Activated T-helper 1 cell treated with Interleukin-2 at 50 U/mL for 16 hours (primary cell): ENCODE measurements around the gene KIF13A.
"Not testable (repeated sequence)": the region's sequence is repeated elsewhere in the genome, so short reads cannot be mapped to it uniquely, and the experiment has no call there.

Source experiments
- DNase-seq: peaks from one replicate; pipeline ENCODE4 v3.0.0-alpha.2; 2020; ENCODE audit warnings: low read depth

The KIF13A gene

GRCh38 chr6:17899491-17899890, 87.9 kb downstream of the KIF13A start:
- no peak for DNase-seq

GRCh38 chr6:17897681-17898080, 89.8 kb downstream of the KIF13A start:
- DNase-seq: no peak

- no peak for DNase-seq
Observed at GRCh38 chr6:17894905-17895304, 92.5 kb downstream of the KIF13A start.

GRCh38 chr6:17894191-17894590, 93.2 kb downstream of the KIF13A start:
- DNase-seq: no peak

- no peak for DNase-seq
Observed at GRCh38 chr6:17892097-17892686, 95.2 kb downstream of the KIF13A start.

- DNase-seq: no peak
Observed at GRCh38 chr6:17890309-17890708, 97.1 kb downstream of the KIF13A start.

GRCh38 chr6:17889777-17890176, 97.7 kb downstream of the KIF13A start:
- DNase-seq: not testable (repeated sequence)

- no peak for DNase-seq
Observed at GRCh38 chr6:17886891-17887290, 100.5 kb downstream of the KIF13A start.

- DNase-seq: no peak
Observed at GRCh38 chr6:17885889-17886576, 101.4 kb downstream of the KIF13A start.

GRCh38 chr6:17884498-17885478, 102.6 kb downstream of the KIF13A start:
- DNase-seq: no peak

GRCh38 chr6:17883665-17884497, 103.6 kb downstream of the KIF13A start:
- no peak for DNase-seq

GRCh38 chr6:17881085-17881858, 106.2 kb downstream of the KIF13A start:
- no peak for DNase-seq

GRCh38 chr6:17879184-17879583, 108.3 kb downstream of the KIF13A start:
- DNase-seq: no peak

- no peak for DNase-seq
Observed at GRCh38 chr6:17878734-17879133, 108.7 kb downstream of the KIF13A start.

- DNase-seq: no peak
Observed at GRCh38 chr6:17877895-17878440, 109.5 kb downstream of the KIF13A start.

- DNase-seq: no peak
Observed at GRCh38 chr6:17877196-17877894, 110.1 kb downstream of the KIF13A start.

GRCh38 chr6:17874753-17875152, 112.7 kb downstream of the KIF13A start:
- no peak for DNase-seq

GRCh38 chr6:17872908-17873307, 114.5 kb downstream of the KIF13A start:
- no peak for DNase-seq

- no peak for DNase-seq
Observed at GRCh38 chr6:17871836-17872235, 115.6 kb downstream of the KIF13A start.

GRCh38 chr6:17871189-17871519, 116.3 kb downstream of the KIF13A start:
- no peak for DNase-seq
